ENCODE data around the gene CRYBA2. TPM values are rescaled to one million over a fixed set of nuclear protein-coding genes. Genes with fewer than 3 reads are reported as not detected.

CRYBA2 gene
- total RNA-seq, 1 experiment from 2014 or later = not detected

- no peak for DNase-seq (ENCODE audit: low spot score)
Observed at GRCh38 chr2:218999021-218999880, 6.0 kb upstream of the CRYBA2 start.

GRCh38 chr2:218998414-218999002 lies 5.3 kb upstream of the CRYBA2 start:
- DNase-seq (ENCODE audit: low spot score) = no peak

- DNase-seq (ENCODE audit: low spot score) = no peak
Observed at GRCh38 chr2:218997731-218998130, 4.5 kb upstream of the CRYBA2 start.

GRCh38 chr2:218996937-218997336 lies 3.7 kb upstream of the CRYBA2 start:
- DNase-seq (ENCODE audit: low spot score) = no peak

GRCh38 chr2:218995972-218996711 lies 2.9 kb upstream of the CRYBA2 start:
- DNase-seq (ENCODE audit: low spot score) = peak; percentile 84

- no peak for DNase-seq (ENCODE audit: low spot score)
Observed at GRCh38 chr2:218995561-218995960, 2.3 kb upstream of the CRYBA2 start.

GRCh38 chr2:218992703-218993344 lies 398 bp downstream of the CRYBA2 start:
- DNase-seq (ENCODE audit: low spot score) = no peak

GRCh38 chr2:218992196-218992595 lies 1.0 kb downstream of the CRYBA2 start:
- no peak for DNase-seq (ENCODE audit: low spot score)

GRCh38 chr2:218991674-218992168 lies 1.5 kb downstream of the CRYBA2 start:
- no peak for DNase-seq (ENCODE audit: low spot score)

- no peak for DNase-seq (ENCODE audit: low spot score)
Observed at GRCh38 chr2:218990612-218991011, 2.6 kb downstream of the CRYBA2 start.

- DNase-seq (ENCODE audit: low spot score) = no peak
Observed at GRCh38 chr2:218990052-218990451, 3.2 kb downstream of the CRYBA2 start.

GRCh38 chr2:218988650-218989049 lies 4.6 kb downstream of the CRYBA2 start:
- no peak for DNase-seq (ENCODE audit: low spot score)

- DNase-seq (ENCODE audit: low spot score) = no peak
Observed at GRCh38 chr2:218988164-218988563, 5.1 kb downstream of the CRYBA2 start.

GRCh38 chr2:218986148-218986761 lies 7.0 kb downstream of the CRYBA2 start:
- no peak for DNase-seq (ENCODE audit: low spot score)

GRCh38 chr2:218985325-218986091 lies 7.7 kb downstream of the CRYBA2 start:
- no peak for DNase-seq (ENCODE audit: low spot score)

- no peak for DNase-seq (ENCODE audit: low spot score)
Observed at GRCh38 chr2:218985021-218985324, 8.2 kb downstream of the CRYBA2 start, which contains the start of gene FEV. TSS of gene FEV (minus strand) at chr2:218985184. CDS start at chr2:218985075, 109 bp downstream.

- DNase-seq (ENCODE audit: low spot score) = no peak
Observed at GRCh38 chr2:218984239-218985020, 8.8 kb downstream of the CRYBA2 start.

- no peak for DNase-seq (ENCODE audit: low spot score)
Observed at GRCh38 chr2:218983934-218984238, 9.3 kb downstream of the CRYBA2 start.

GRCh38 chr2:218983263-218983933 lies 9.8 kb downstream of the CRYBA2 start:
- DNase-seq (ENCODE audit: low spot score) = no peak
